Osteoblast (primary cell): ENCODE measurements around the gene FAIM2. TPM values are rescaled to one million over a fixed set of nuclear protein-coding genes. Genes with fewer than 3 reads are reported as not detected.
A peak's percentile ranks its signal among the peaks of the same experiment; 100 is the strongest.

Source experiments
- DNase-seq: peaks from one replicate; pipeline ENCODE4 v3.0.0; 2011; ENCODE audit warnings: low spot score, mixed read lengths; ENCODE audit not compliant: insufficient read length; ENCODE audit errors: missing footprints
- H2AFZ ChIP-seq: 2 replicates; pipeline ENCODE4 v1.6.0; 2011; ENCODE audit warnings: mild to moderate bottlenecking, low read length
- H3K27ac ChIP-seq: 2 replicates; pipeline ENCODE4 v1.5.1; 2011; ENCODE audit warnings: mild to moderate bottlenecking, low read depth, low read length, moderate library complexity
- H3K27me3 ChIP-seq: 2 replicates; pipeline ENCODE4 v1.6.0; 2012; ENCODE audit warnings: mild to moderate bottlenecking, control low read depth, inconsistent platforms, low read length, moderate library complexity; ENCODE audit not compliant: insufficient read depth
- H3K36me3 ChIP-seq: 2 replicates; pipeline ENCODE4 v1.5.1; 2011; ENCODE audit warnings: mild to moderate bottlenecking, low read length, control low read depth, moderate library complexity; ENCODE audit not compliant: insufficient read depth
- H3K4me1 ChIP-seq: 2 replicates; pipeline ENCODE4 v1.5.1; 2011; ENCODE audit warnings: mild to moderate bottlenecking, low read length, control low read depth, moderate library complexity; ENCODE audit not compliant: insufficient read depth
- H3K4me2 ChIP-seq: 2 replicates; pipeline ENCODE4 v1.6.0; 2011; ENCODE audit warnings: mild to moderate bottlenecking, low read length; ENCODE audit not compliant: insufficient read depth
- H3K4me3 ChIP-seq: fragments of 200-600 bp; sonication (generic); 3 replicates; pipeline ENCODE4 v1.5.1; 2012; ENCODE audit warnings: mild to moderate bottlenecking, low read length, inconsistent platforms; ENCODE audit not compliant: insufficient read depth
- H3K79me2 ChIP-seq: 2 replicates; pipeline ENCODE4 v1.6.0; 2012; ENCODE audit warnings: mild to moderate bottlenecking, low read length, control low read depth, inconsistent platforms; ENCODE audit not compliant: insufficient read depth
- H3K9me3 ChIP-seq: 2 replicates; pipeline ENCODE4 v1.5.1; 2011; ENCODE audit warnings: low read depth, low read length, control low read depth
- H4K20me1 ChIP-seq: 2 replicates; pipeline ENCODE4 v1.6.0; 2012; ENCODE audit warnings: mild to moderate bottlenecking, low read length, control low read depth; ENCODE audit not compliant: insufficient read depth
- total RNA-seq: library from RNA; depleted of rRNA; stranded (reverse); fragments of >200 nt; gene quantifications from 2 replicates; pipeline ENCODE4 v1.2.3, GENCODE V29; 2012
- TF ChIP-seq, protein P1 (sequence below): IDR thresholded peaks from 2 replicates; pipeline ENCODE4 v1.5.1; 2011; ENCODE audit warnings: mild to moderate bottlenecking, low read depth, low read length, moderate library complexity; ENCODE audit errors: extremely low read depth

FAIM2 gene
- total RNA-seq, 1 donor, result 1.4 TPM

DNA sequence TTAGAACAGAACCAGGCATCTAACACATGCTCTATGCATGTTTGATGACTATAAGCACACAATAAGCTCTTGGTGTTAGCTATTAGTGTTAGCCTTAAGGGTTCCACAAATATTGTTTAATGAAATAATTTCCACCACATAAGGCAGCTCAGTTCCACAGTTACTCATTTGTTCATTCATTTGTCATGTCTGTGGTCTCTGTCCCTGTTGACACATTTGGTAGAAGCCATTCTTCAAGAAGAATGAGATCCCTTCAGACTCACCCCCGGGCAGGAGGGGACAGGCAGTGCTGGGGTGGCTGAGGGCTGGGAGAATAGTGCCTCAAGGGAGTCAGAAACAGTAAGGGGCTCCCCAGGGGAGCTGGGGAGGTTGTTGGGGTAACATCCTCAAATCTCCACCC is 3.7 kb upstream of the FAIM2 start:
- Histone ChIP-seq H3K79me2 (no peaks in the 10 kb centered on the region), H2AFZ (no peak overlapping the region), H3K4me3 (no peak overlapping the region), H4K20me1 (no peaks in the 10 kb centered on the region), H3K27me3 (no peaks in the 10 kb centered on the region), H3K27ac (no peak overlapping the region), H3K4me2 (no peak overlapping the region), H3K4me1 (no peaks in the 10 kb centered on the region), H3K9me3 (no peaks in the 10 kb centered on the region), H3K36me3 (no peaks in the 10 kb centered on the region)
- peak; percentile 62 for DNase-seq
- TF ChIP-seq, protein P1, sequence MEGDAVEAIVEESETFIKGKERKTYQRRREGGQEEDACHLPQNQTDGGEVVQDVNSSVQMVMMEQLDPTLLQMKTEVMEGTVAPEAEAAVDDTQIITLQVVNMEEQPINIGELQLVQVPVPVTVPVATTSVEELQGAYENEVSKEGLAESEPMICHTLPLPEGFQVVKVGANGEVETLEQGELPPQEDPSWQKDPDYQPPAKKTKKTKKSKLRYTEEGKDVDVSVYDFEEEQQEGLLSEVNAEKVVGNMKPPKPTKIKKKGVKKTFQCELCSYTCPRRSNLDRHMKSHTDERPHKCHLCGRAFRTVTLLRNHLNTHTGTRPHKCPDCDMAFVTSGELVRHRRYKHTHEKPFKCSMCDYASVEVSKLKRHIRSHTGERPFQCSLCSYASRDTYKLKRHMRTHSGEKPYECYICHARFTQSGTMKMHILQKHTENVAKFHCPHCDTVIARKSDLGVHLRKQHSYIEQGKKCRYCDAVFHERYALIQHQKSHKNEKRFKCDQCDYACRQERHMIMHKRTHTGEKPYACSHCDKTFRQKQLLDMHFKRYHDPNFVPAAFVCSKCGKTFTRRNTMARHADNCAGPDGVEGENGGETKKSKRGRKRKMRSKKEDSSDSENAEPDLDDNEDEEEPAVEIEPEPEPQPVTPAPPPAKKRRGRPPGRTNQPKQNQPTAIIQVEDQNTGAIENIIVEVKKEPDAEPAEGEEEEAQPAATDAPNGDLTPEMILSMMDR, result no peak

DNA sequence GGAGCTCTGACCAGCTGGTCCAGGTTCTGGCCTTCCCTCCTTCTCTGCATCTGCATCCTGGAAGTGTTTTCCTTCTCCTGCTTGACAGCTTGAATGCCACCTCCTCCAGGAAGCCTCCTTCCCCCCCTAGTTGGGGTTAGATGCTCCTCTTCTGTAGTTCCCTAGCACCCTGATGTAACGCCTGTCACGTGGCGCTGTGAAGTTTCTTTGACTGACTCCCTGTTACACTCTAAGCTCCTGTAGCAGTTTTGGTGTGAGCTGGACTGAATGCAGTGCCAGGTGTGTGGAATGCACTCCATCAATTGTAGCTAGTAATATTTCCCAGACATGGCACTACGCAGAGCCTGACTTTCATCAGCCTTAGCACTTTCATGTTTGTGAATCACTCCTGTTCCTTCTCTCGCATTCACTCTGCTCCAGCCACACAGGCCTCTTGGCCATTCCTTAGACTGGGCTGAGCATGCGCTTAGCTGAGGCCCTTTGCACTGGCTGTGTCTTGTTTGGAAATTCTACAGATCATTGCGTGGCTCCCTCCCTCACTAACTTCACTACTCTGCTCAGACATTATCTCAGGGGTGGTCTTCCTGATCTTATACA is 2.1 kb upstream of the FAIM2 start:
- H3K27me3 ChIP-seq, result no peaks in the 10 kb centered on the region
- no peaks in the 10 kb centered on the region for H3K36me3 ChIP-seq
- DNase-seq, result peak; percentile 30
- H3K79me2 ChIP-seq, result no peaks in the 10 kb centered on the region
- TF ChIP-seq, protein P1, result no peak
- no peaks in the 10 kb centered on the region for H4K20me1 ChIP-seq
- no peak overlapping the region for H3K4me2 ChIP-seq
- no peak overlapping the region for H3K27ac ChIP-seq
- H3K9me3 ChIP-seq, result no peaks in the 10 kb centered on the region
- no peak overlapping the region for H2AFZ ChIP-seq
- H3K4me1 ChIP-seq, result no peaks in the 10 kb centered on the region
- no peak overlapping the region for H3K4me3 ChIP-seq

DNA sequence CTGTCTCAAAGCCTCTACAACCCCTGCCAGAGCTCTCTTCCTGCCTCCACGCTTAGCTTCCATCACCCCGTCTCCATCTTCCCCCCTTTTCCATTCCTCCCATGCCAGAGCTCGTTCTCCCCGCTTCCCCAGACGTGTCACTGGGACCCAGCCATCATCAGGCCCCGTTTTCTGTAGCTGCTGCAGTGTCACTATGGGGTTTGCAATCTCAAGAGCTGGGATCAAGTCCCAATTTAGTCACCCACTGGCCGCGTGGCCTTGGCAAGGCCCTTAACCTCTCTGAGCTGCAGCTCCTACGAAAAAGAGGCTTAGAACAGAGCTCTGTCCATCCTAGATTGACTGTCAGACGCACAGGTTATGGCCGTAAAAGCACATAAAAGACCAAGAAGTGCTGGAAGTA is 901 bp upstream of the FAIM2 start:
- TF ChIP-seq, protein P1, result no peak
- Histone ChIP-seq H2AFZ (no peak overlapping the region), H4K20me1 (no peaks in the 10 kb centered on the region), H3K4me3 (no peak overlapping the region), H3K27ac (no peak overlapping the region), H3K4me1 (no peaks in the 10 kb centered on the region), H3K27me3 (no peaks in the 10 kb centered on the region), H3K36me3 (no peaks in the 10 kb centered on the region), H3K79me2 (no peaks in the 10 kb centered on the region), H3K4me2 (peak overlapping the region; percentile 52), H3K9me3 (no peaks in the 10 kb centered on the region)
- DNase-seq, result peak; percentile 56

DNA sequence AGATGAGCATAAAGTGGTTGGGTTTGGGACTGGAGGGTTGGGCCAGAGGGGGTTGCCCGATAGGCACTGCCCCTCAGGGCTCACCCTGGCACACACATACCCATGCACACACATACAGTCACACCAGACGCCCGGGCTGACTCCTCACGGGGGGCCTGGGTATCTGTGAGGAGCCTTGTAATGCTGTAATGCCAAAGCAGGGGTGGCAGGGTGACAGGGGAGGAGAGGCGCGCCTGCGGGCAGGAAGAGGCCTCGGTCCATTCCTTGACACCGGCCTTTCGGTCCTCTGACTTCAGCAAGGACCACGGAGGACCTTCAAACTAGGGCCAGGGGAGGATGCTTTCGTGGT is 375 bp downstream of the FAIM2 start:
- TF ChIP-seq, protein P1, result no peak
- Histone ChIP-seq H3K36me3 (no peaks in the 10 kb centered on the region), H3K4me3 (peak overlapping the region; percentile 51), H3K27ac (no peak overlapping the region), H3K27me3 (peaks cover 7% of the 10 kb centered on the region), H3K79me2 (no peaks in the 10 kb centered on the region), H4K20me1 (no peaks in the 10 kb centered on the region), H3K4me2 (peak overlapping the region; percentile 52), H3K4me1 (no peaks in the 10 kb centered on the region), H2AFZ (peak overlapping the region; percentile 15), H3K9me3 (no peaks in the 10 kb centered on the region)
- peak; percentile 37 for DNase-seq
